Stimulated activated CD4-positive, alpha-beta T cell treated with anti-CD3 and anti-CD28 coated beads, Interleukin-12 subunit alpha, Interleukin-12 subunit beta, amount 100 ng/mL, for 24 hours (primary cell): ENCODE measurements around the gene CAMKMT.

Experiments used
- DNase-seq, 2 experiments: peaks; one replicate each; pipeline ENCODE4 v3.0.0-alpha.2; 2020; ENCODE audit warnings: low read depth in 2 of 2

The CAMKMT gene

GRCh38 chr2:44801289-44801840 is 439.6 kb downstream of the CAMKMT start:
- no peak for DNase-seq

- no peak for DNase-seq
Observed at GRCh38 chr2:44801841-44802776, 440.4 kb downstream of the CAMKMT start.

- no peak for DNase-seq
Observed at GRCh38 chr2:44802777-44803424, 441.2 kb downstream of the CAMKMT start.

- DNase-seq: no peak
Observed at GRCh38 chr2:44804406-44805265, 442.9 kb downstream of the CAMKMT start.

- DNase-seq: no peak
Observed at GRCh38 chr2:44805401-44806235, 443.9 kb downstream of the CAMKMT start.

GRCh38 chr2:44807201-44808025 is 445.7 kb downstream of the CAMKMT start:
- DNase-seq: no peak

- DNase-seq: no peak
Observed at GRCh38 chr2:44810892-44811530, 449.3 kb downstream of the CAMKMT start.

- DNase-seq: no peak
Observed at GRCh38 chr2:44813165-44813564, 451.4 kb downstream of the CAMKMT start.

GRCh38 chr2:44813658-44814057 is 451.9 kb downstream of the CAMKMT start:
- no peak for DNase-seq

- no peak for DNase-seq
Observed at GRCh38 chr2:44817256-44817655, 455.5 kb downstream of the CAMKMT start.

GRCh38 chr2:44817673-44818335 is 456.1 kb downstream of the CAMKMT start:
- DNase-seq: no peak

GRCh38 chr2:44819061-44819460 is 457.3 kb downstream of the CAMKMT start:
- DNase-seq: no peak

GRCh38 chr2:44821500-44821899 is 459.8 kb downstream of the CAMKMT start:
- no peak for DNase-seq

- DNase-seq: no peak
Observed at GRCh38 chr2:44822174-44822573, 460.4 kb downstream of the CAMKMT start.
